ENCODE data around the gene EPB41.
"Not testable (repeated sequence)": the region's sequence is repeated elsewhere in the genome, so short reads cannot be mapped to it uniquely, and the experiment has no call there.

EPB41 gene

GRCh38 chr1:29056256-29056655, 141.9 kb downstream of the EPB41 start:
- no peak for DNase-seq

DNA sequence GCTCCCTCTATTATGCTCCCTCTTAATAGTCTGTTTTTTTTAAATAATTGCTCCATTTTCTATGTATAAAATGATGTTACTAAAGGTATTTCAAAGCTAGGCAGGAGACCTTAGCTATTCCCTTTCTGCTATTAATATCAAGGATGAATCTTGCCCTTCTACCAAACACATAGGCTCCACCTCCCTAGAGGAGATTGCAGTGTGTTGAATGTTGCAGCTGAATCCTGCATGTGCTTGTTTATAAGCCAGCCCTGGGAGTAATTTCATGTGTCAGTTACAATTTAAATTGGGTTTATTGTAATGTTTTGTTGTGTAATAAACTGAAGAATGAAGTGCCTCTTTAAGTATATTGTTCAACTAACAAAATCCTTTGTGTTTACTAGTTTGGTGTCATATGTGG, 143.3 kb downstream of the EPB41 start:
- DNase-seq = no peak

DNA sequence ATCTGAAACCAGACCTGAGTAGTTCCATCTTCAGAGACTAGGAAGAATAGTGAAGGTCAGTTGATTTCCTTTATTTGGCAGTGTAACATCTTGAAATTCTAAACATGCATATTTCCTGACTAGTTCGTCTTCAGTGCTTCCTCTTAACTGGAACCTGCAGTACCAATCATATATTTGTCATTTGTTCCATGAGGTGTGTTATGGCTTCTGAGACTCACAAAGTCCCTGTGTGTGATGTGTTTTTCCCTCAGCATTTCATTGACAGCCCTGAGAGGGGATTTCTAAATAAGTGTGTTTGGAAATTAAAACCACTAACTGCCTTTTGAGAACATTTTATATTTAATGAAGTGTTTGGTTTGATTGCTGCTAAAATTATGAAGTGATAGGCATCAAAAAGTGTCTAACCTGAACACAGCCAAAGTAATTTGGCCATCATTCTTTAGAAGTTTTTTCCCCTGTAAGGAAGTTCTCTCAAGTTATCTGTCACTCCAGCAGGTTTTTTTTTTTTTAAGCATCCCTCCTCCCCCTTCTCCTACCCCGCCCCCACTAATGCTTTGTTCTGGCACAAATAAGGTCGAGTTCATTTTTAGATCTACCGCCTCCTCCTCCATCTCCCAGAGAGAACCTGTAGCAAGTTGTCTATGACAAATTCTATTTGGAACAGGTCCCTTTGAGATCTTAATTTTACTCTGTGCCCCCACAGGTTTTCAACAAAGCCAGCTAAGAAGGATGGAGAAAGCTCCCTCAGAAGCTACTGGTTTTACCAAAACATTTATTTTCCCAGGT, 148.0 kb downstream of the EPB41 start:
- no peak for DNase-seq

DNA sequence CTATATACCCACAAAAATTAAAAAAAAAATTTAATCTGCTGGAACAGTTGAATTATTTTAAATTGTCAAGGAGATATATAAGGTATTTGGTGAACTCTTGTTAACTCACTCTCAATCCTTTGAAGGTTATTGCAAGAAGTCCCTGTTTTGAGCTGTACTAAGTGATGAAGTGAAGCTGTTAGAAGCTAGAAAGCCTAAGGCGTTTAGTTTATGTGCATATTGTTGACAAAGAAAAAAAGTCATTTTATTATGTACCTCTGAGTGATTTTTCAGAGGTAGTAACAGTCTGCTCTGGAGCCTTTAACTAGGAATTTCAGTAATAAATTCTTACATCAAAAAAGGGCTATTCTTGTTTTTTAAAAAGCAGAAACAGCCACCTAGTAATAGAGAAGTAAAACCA, 149.7 kb downstream of the EPB41 start:
- no peak for DNase-seq

- DNase-seq = no peak
These were observed 162.8 kb downstream of the EPB41 start for GRCh38 chr1:29077155-29077554.

DNA sequence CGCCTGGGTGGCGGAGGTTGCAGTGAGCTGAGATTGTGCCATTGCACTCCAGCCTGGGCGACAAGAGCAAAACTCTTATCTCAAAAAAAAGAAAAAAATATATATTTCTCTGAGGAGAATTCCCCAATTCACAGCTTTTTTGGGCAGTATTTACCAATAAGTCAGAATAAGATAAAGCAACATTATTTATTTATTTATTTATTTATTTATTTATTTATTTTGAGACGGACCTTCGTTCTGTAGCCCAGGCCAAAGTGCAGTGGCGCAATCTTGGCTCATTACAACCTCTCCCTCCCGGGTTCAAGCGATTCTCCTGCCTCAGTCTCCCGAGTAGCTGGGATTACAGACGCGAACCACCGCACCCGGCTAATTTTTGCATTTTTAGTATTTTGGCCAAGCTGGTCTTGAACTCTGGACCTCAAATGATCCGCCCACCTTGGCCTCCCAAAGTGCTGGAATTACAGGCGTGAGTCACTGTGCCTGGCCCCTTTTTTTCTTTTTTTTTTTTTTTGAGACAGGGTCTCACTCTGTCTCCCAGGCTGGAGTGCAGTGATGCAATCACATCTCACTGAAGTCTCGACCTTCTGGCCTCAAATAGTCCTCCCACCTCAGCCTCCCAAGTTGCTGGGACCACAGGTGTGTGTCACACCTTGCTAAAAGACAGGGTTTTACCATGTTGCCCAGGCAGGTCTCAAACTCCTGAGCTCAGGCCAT, 165.7 kb downstream of the EPB41 start:
- not testable (repeated sequence) for DNase-seq

DNA sequence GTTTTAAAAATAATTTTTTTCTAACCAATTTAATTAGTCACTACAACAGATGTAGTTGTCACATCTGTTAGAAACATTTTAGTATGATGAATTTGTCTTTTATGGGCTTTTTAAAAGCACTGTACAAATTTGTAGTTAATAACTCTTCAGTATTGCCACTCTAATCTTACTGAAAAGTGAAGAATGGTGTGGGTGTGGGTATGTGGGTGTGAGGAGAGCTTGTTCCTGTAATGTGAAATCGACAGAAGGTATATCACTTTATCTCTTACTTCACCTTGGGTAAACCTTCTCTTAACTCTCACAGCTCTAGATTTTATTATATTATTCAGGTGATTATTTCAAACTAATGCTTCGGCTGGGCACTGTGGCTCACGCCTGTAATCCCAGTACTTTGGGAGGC, 166.8 kb downstream of the EPB41 start:
- DNase-seq = no peak

- DNase-seq = no peak
These were observed 168.2 kb downstream of the EPB41 start for GRCh38 chr1:29082519-29082918.

DNA sequence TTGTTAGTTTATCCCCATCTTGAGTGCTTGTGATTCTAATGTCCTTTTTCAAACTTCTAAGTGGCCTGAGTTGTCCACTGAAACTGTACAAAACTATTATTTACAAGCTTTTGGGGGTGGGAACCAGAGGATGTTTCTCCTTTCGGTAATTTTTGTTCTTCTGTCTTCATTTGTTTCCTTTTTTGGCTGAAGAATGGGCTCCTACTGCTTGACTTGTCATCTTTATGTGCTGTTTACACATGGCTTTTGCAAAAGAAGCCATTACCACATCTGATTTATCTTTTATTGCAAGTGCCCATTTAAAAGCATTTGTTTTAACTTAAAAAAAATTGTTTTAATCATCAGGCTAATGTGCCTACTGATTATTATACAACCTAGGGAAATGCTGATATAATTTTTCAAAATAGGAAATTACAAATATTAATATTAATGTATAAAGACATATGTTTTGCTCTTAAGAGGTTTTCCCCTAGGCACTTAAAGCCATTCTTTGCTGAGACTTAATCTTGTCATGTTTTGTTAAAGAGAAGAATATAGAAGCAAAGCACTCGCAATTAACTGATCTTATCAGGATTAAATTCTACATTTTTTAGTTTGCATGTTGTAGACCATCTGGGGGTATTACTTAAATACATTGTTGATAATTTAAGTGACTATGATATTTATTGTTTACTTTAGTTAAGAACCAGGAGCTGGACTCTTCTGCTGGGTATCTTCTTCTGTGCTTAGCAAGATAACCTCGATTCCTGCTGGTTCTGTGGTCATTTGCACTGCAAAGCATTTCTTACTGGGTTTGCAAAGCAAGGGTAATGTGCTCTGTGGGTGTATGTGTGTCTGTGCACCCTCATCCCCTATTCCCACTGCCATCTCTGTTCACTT, 169.2 kb downstream of the EPB41 start:
- no peak for DNase-seq

- DNase-seq = no peak
These were observed 169.8 kb downstream of the EPB41 start for GRCh38 chr1:29084196-29084521.

GRCh38 chr1:29090937-29091618, 176.7 kb downstream of the EPB41 start:
- DNase-seq = no peak

DNA sequence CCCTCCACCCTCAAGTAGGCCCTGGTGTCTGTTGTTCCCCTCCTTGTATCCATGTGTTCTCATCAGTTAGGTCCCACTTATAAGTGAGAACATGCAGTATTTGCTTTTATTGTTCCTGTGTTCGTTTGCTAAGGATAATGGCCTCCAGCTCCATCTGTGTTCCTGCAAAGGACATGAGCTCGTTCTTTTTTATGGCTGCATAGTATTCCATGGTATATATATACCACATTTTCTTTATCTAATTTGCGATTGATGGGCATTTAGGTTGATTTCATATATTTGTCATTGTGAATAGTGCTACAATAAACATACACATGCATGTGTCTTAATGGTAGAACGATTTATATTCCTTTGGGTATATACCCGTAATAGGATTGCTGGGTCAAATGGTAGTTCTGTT, 178.3 kb downstream of the EPB41 start:
- not testable (repeated sequence) for DNase-seq

GRCh38 chr1:29094433-29094832, 180.1 kb downstream of the EPB41 start:
- DNase-seq = no peak

DNA sequence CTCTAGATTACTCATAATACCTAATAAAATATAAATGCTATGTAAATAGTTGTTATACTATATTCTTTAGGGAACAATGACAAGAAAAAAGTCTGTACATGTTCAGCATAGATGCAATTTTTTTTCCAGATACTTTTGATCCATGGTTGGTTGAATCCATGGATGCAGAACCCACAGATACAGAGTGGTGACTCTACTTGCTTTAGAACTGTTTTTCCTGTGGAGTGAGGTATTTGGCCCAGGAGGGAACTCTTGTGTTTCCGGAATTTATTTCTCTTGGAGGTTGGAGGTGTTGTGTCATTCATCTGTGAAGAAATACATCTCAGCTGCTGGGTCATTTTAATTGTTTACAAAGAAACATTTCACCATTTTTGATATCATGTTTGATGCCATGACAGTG, 180.6 kb downstream of the EPB41 start:
- no peak for DNase-seq

- no peak for DNase-seq
These were observed 182.0 kb downstream of the EPB41 start for GRCh38 chr1:29096231-29096886.

- no peak for DNase-seq
These were observed 184.9 kb downstream of the EPB41 start for GRCh38 chr1:29099286-29099685.

GRCh38 chr1:29100487-29100886, 186.1 kb downstream of the EPB41 start:
- no peak for DNase-seq

DNA sequence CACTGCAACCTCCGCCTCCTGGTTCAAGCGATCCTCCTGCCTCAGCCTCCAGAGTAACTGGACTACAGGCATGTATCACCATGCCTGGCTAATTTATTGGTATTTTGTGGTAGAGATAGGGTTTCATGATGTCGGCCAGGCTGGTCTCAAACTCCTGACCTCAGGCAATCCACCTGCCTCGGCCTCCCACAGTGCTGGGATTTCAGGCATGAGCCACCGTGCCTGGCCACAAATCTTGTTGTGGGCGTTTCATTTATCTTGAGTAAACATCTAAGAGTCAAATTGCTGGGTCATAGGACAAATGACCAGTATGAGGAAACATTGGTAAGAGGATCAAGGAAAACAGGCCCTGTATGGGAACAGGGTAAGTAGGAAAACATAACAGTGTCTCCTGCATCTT, 191.5 kb downstream of the EPB41 start:
- no peak for DNase-seq

DNA sequence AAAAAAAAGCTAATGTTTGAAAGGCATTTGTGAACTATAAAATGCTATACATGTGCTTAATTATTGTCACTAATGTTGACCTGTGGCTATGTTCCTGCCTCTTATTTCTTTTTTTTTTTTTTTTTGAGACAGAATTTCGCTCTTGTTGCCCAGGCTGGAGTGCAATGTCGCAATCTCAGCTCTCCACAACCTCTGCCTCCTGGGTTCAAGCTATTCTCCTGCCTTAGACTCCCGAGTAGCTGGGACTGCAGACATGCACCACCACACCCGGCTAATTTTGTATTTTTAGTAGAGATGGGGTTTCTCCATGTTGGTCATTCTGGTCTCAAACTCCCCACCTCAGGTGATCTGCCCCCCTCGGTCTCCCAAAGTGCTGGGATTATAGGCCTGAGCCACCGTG, 193.7 kb downstream of the EPB41 start:
- not testable (repeated sequence) for DNase-seq

GRCh38 chr1:29112705-29113412, 198.5 kb downstream of the EPB41 start:
- no peak for DNase-seq

- DNase-seq = no peak
These were observed 199.2 kb downstream of the EPB41 start for GRCh38 chr1:29113413-29114117.

Data from stimulated activated naive CD4-positive, alpha-beta T cell treated with Interleukin-2 at 50 U/mL for 16 hours (primary cell).